HG03045 (cell line): ENCODE measurements around the gene CTR9.

Experiments used
- ATAC-seq: cut with Tn5 transposase; IDR thresholded peaks from one replicate; pipeline ENCODE4 v1.9.1; 2021; ENCODE audit warnings: mild to moderate bottlenecking, moderate library complexity; ENCODE audit not compliant: unreplicated experiment

CTR9 gene

DNA sequence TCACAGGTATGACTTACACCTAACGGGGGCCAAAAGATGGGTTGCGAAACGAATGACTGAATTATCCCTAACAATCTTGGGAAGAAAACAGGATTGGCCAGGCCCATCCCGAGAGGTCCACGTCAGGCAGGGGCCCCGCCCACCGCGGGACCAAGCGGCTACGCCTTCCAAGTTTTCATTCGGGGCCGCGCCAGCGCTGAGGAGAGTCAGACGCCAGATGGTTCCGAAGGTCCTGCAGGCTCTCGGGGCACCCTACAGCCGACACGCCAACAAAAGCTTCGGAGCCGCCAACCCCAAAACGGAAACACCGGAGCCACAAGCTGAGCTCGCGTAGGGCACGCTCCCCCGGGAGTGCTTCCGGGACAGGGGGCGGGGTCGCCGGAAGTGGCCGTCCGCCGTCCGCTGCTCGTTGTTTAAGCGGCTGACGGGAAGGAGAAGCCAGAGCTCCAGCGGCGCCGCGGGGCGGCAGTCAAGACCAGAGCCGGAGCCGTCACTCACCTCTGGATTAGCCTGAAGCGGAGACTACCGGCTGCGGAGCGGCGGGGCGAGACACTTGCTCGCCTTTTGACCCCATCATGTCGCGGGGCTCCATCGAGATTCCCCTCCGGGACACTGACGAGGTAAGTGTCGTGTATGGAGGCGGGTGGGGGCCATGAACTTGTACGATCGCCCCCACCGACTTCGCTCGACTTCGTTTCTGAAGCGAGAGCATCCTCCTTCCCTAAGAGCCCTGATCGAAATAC, at the start of gene CTR9:
Gene CTR9 (plus strand): TSS at position 409 of the 743 bp plus-strand sequence. CDS start 167 bp downstream, at position 576.
- peak; percentile 94 for ATAC-seq

GRCh38 chr11:10701982-10702381, 49.1 kb upstream of the CTR9 start:
- ATAC-seq, result no peak

DNA sequence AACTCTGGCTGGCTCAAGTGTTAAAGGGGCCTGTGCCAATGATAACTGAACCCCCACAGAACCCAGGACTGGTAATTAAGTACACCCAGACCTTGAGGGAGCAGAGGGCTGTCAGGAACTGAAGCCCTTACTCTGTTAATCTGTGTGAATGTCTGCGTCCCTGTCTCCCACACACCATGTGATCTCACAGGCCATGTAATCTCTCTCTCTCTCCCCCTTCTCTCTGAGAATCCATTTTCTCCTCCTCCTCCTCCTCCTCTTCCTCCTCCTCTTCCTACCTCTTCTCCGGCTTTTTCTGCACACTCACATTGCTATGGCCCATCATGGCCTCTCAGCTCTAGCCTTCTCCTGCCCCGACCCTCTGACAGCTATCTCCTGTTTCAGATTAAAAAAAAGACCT, 42.9 kb upstream of the CTR9 start:
- ATAC-seq, result no peak

DNA sequence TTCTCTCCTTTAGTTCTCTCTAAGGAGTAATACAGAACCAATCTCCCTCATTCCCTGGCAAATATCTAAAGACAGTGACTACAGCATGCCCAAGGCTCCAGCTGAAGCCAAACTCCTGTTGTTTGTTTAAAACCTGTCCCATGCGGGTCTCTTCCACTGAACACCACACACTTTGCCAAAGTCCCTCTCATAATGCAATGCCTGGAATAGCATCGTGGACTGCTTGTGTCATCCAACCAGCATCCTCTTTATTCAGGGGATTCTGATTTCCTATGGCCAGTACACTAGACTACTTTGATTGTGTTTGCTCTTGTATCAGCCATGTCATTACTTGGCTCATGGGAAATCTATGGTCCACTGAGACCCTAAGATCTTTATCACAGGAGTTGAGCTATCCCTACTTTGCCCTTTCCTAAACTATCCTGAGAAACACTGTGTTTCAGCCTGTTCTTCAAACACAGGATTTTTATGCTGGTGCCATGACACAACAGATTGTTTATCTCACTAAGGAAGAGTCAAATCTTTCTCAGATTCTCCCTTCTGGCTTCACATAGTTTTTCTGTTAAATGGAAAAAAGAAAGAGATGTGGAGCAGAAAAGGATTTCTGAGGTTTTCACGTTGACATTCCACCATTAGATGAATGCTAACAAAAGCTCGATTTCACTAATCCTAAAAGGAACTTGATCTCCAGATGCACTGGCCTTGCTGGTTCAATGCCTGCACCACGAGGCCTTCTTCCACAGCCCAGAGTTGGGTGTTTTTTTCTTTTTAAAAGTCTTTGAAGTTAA, 41.6 kb upstream of the CTR9 start:
- ATAC-seq, result no peak

DNA sequence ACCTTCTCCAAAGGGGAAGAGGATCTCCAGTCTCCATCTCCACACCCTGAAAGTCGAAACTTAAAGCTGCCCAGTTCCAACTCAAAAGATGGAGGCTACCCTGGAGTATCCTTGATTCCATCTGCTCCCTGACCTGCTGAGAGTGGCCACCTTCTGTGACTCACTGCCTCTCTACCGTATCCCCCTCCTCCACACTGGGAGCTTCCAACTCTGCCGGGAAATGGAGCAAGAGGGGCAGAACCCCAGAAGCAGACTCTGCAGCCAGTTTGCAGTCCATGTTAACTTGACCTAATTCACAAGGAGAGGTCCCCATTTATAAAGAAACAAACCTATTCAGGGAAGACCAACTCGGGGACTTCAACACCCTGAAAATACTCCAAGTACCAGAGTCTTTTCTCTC, 35.5 kb upstream of the CTR9 start:
- ATAC-seq, result no peak

DNA sequence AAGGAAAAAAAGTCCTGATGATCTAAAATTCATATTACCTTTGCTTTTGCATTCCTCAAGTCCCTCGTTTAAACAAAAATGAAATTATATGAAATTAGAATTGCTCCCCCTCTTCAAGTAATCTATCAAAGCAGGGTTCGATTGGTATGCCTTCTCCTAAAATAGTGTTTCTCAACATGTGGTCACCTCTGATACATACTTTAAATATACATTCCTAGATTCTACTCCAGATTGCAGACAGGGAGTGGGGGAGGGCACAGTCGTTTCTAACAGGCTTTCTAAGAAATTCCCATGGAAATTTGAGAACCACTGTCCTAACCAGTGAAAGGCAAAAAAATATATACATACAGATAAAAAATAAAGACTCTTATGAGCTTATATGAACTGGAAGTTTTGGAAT, 34.9 kb upstream of the CTR9 start:
- ATAC-seq, result no peak

DNA sequence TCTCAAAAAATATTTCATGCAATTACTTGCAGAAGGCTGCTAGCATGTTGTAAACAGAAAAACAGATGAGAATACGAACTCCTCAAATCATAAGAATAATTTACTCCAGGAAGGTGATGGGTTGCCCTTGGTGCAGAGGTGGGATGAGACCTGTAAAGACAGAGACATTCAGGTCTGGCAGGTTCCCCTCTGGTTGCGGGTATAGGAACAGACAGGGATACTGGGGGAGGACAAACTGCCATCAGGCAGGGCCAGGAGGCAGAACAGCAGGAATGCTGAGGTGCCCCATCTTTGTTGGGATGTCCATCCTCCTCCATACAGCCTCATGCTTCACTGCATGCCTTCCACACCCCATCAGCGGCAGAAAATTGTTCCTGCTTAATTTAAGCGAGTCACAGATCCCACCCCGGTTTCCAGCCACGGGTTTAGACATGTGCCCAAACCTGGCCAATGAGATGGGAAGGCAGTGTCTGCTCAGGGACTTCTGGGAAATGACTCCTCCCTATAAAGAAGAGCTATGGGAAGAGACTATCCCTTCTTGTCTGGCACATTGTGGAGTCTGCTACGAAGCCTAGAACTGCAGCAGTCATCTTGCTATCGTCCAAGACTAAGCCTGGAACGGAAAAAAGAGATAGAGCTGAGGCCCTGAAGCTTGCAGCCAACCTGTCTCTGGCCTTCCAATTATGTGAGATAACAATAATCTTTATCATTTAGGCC, 34.3 kb upstream of the CTR9 start:
- no peak for ATAC-seq

DNA sequence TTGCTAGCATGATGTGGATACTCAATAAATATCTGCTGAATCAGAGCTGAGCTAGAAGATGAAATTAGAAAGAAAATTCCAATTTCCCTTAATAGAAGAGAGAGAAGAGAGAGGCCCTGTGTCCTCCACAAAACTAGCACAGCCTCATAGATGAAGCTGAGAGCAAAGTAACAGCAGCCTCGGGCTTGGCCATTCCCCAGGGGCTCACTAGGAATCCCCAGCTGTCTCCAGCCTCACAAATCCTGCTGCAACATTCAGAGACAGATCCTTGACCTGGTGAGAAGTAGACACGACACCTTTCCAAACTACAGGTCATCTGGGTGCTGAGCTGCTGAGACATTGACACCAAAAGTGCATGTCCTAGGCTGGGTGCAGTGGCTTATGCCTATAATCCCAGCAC, 31.4 kb upstream of the CTR9 start:
- no peak for ATAC-seq

DNA sequence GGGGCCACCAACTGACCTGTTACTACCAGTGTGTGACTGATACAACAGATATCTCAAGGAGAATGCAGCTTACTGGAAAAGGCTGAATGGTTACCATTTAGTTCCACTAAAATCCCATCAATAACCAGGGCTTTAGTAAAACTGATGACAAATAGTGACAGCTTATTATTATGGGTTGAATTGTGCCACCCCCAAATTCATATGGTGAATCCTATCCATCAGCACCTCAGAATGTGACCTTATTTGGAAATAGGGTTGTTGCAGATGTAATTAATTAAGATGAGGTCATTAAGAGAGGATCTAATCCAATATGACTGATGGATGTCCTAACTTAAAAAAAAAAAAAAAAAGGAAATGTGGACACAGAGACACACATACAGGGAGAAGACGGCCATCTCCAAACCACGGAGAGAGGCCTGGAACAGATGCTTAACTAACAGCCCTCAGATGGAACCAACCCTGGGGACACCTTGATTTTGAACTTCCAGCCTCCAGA, 30.1 kb upstream of the CTR9 start:
- no peak for ATAC-seq

GRCh38 chr11:10722307-10722706, 28.7 kb upstream of the CTR9 start:
- ATAC-seq, result no peak

GRCh38 chr11:10725114-10725906, 25.7 kb upstream of the CTR9 start:
- no peak for ATAC-seq

DNA sequence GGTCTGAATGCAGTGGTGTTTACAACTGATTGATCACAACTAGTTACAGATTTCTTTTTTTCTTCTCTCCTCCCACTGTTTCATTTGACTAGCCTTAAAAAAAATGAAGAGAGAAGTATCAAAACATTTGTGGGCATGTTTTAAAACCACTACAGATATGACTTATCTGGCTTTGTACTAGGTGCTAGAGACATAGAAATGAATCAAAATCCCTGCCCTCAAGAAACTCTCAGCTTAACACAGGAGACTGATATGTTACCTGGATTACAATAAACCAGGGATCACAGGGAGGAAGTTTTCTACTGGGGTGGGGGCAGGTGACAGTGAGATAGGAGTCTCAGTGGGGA, 25.2 kb upstream of the CTR9 start:
- no peak for ATAC-seq

DNA sequence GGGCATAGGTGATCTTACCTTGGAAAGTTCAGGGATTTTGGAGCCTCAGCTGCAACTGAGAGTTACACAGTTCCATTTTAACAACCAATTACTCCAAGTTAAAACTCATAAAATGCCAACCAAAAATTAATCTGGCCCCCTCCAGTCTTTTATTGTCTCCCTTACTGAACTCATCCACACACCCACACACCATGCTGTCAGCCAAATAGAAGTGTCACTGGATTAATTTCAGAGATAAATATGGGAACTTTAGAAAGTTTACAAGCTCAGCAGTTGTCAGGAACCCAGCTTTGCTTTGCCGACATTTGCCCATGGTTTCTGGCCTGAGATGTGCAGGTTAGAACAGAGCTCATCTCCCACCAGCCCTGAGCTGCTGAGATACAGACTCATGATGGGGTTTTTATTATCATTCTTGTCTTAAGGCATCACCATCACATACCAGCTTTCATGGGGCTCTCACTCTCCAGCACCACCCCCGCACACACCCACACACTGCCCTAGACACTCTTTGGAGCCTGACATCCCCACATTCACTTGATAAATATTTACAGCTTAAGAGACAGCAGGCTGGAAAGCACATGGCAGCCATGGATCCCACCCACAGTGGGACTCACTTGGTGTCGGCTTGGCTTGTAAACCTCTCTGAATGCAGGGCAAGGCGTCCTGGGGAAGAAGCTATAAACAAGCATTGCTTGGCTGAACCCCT, 23.7 kb upstream of the CTR9 start:
- no peak for ATAC-seq

GRCh38 chr11:10728154-10728553, 22.9 kb upstream of the CTR9 start:
- ATAC-seq, result no peak

DNA sequence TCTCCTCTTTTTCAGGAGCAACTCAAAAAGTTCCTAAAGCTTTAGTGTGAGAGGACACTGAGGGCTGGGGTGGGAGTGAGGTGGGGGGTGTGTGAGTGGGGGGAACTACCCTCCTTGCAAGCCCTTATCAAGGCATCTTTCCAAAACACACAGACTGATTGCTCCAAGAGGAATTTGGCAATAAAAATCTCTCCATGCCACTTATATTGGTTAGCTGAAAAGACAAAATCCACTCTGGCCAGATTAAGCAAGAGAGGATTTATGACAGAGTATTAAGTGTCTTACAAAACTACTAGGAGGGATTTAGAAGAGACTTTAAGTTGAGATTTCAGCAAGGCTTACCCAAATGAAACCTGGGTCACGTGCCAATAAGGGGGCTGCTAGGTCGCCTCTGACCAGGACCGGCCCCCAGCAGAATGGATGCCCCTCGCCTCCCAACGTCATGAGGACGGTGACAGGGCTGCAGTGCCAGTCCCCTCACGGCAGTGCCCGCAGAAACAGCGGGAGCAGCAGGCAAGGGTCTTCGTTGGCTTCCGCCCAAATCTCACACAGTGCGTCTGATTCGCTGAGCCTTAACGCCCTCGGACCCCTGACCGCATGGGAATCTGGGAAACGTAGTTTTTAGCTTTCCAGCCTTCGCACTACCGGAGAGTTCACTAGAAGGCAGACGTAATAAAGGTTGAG, 22.1 kb upstream of the CTR9 start:
- ATAC-seq, result no peak

GRCh38 chr11:10730151-10730550, 20.9 kb upstream of the CTR9 start:
- no peak for ATAC-seq

- ATAC-seq, result no peak
These were observed 19.9 kb upstream of the CTR9 start for GRCh38 chr11:10731064-10731680.

DNA sequence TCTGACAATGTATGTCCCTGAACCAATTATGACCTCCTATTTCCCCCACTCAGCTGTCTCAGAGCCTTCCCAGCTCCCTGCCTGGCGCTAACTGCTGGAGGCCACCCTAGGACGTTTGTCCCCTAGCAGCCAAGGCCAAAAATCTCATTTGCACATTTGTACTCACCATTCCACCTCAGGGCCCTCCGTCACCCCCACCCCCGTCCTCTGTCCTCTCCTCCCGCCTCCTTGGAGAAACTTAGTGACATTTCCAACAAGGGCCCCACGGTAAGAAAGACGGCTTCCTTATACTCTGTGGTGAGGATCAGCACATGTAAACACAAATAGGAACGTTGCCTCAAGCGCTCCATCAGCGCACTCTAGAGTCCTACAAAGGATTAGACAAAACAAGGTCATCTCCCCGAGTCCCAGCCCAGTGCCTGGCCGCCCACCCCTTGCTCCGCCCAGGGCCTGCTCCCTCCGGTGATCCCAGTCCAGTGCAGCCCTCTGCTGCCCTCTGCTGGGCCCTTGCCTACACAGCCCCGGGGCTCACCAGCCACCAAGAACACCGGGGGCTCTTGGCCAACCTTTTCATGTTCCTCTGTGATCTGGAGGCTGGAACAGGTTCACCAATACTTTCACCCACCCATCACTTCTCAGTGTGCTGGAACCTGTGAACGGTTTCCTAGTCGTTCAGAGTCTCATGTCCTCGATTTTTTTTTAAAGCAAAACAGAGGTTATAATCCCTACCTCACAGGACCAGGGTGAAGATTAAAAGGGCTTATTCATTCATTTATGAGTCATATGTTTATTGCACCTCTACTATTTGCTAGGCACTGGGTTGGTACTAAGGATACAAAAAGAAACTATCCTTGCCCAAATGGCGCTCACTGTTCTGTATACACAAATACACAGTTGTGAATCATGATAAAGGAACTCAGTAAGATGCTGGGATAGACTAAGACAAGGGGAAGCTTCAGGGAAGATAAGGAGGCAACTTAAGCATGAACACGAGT, 15.3 kb upstream of the CTR9 start:
- peak; percentile 96 for ATAC-seq
